MM.1S (cell line): Measurements from ENCODE around the gene MRPS33.

Experiments
- CTCF ChIP-seq: fragments of 300-600 bp; sonication (generic); IDR thresholded peaks from 2 replicates; pipeline ENCODE4 v1.5.1; 2016; ENCODE audit warnings: antibody characterized with exemption, low read length, mixed read lengths
- EZH2 ChIP-seq: fragments of 300-600 bp; sonication (generic); optimal IDR thresholded peaks from 2 replicates; pipeline ENCODE3; 2017; ENCODE audit warnings: low read depth, mild to moderate bottlenecking, antibody characterized with exemption, low read length, mixed read lengths
- EZH2phosphoT487 ChIP-seq: fragments of 300-600 bp; sonication (generic); IDR thresholded peaks from 2 replicates; pipeline ENCODE4 v1.6.1; 2018; ENCODE audit warnings: antibody characterized with exemption, low read length

- TF ChIP-seq CTCF, result no peak
- no peak for TF ChIP-seq EZH2phosphoT487
- no peak for TF ChIP-seq EZH2
Observed at GRCh38 chr7:141024668-141025067, 9.9 kb upstream of the MRPS33 start.
